HG02870 (cell line): Measurements from ENCODE around the gene WNK1.

Experiments
- ATAC-seq: cut with Tn5 transposase; IDR thresholded peaks from one replicate; pipeline ENCODE4 v1.9.1; 2021; ENCODE audit warnings: mild to moderate bottlenecking, moderate library complexity; ENCODE audit not compliant: unreplicated experiment

Gene WNK1

DNA sequence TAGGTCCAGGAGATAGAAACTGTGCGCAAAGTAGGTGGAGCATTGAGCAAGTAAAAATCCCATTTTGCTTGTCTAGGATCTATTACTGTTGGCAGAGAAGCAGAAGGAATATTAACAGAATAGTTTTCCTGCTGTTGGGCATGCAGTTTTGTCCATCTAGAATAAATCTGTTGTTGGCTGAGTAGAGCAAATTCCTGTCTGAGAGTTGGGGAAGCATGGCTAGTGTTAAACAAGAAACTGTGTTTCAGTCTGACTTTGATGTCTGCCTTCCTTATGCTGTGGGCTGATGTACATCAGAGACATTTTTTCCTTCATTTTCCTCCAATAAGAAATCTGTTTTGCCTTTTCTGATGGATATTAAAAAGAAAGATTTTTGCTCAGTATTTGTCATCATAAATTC is 99.0 kb downstream of the WNK1 start:
- no peak for ATAC-seq

GRCh38 chr12:851913-852312 is 99.5 kb downstream of the WNK1 start:
- no peak for ATAC-seq

DNA sequence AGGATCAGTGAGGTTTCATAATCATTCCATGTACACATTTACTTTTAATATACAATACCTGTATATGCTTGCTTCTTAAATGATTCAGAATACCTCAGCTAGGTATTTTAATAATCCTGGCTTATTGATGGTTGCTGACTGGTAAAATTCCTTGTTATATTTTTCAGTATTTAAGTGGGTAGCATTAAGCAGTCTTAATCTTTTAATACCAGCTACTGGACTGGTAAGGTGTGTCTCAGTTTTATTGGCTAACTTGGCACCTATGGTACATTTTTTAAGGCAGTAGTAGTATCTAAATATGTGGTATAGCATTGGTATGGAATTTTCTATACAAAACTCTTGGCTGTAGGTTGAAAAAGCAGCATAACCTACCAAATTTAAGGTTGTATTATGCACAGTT is 100.5 kb downstream of the WNK1 start:
- no peak for ATAC-seq

DNA sequence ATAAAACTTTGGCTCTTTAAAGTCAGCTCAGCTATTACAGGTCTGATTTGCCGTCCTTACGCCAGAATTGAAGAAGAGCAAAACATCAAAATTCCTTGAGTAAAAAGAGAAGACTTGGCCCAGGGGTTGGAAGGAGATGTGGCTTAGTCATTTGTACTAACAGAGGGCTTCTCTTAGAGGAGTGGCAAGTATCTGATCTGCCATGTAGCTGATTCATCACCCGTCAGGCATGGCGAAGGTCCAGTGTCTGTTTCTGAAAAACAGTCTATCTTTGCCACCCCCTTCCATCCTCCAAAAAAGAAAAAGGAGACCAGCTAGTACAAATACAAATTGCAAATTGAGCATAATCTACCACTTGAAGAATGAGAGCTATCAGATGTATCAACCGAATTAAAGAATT is 105.2 kb downstream of the WNK1 start:
- no peak for ATAC-seq

- no peak for ATAC-seq
Observed at GRCh38 chr12:862303-862911, 110.0 kb downstream of the WNK1 start.

DNA sequence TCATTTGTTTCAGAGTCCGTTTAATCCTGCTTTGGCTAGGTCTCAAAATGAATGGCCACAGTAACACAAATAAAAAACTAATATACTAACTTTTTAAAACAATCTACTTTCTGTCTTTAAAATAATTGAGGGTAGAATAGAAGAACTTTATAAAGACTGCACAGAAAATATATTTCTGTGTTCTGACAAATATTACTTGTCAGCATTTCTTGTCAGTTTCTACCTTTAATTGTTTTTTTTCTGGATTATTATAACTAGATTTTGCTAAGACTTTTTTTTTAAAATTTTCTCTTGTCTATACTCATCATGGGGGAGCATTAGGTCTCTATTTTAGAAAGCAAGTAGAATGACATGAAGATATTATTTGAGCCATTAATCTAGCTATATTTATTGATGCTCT is 110.9 kb downstream of the WNK1 start:
- no peak for ATAC-seq

DNA sequence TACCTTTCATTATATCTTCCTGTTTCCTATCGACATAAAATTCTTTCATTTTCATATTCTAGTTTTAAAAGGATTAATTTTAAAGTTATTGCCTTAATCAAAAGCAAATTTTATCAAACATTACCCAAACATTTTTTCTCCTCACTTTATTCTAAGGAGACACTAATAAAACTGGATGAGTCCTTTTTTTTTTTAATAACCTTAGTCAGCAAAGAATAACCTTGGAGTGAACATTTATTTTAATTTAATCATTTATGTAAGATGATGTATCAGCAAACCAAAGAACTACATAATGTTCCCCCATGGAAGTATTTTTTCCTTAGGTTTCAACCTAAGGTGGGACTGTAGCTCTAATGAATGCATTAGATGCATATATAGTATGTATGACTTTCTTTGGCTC is 113.2 kb downstream of the WNK1 start:
- ATAC-seq = no peak

DNA sequence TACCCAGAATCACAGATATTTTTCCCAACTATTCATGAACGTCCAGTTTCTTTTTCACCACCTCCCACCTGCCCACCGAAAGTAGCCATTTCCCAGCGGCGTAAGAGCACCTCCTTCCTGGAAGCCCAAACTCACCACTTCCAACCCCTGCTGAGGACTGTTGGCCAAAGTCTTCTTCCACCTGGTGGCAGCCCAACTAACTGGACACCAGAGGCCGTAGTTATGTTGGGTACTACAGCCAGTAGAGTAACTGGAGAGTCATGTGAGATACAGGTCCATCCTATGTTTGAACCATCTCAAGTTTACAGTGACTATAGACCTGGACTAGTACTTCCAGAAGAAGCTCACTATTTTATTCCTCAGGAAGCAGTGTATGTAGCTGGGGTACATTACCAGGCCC is 115.5 kb downstream of the WNK1 start:
- ATAC-seq = no peak

DNA sequence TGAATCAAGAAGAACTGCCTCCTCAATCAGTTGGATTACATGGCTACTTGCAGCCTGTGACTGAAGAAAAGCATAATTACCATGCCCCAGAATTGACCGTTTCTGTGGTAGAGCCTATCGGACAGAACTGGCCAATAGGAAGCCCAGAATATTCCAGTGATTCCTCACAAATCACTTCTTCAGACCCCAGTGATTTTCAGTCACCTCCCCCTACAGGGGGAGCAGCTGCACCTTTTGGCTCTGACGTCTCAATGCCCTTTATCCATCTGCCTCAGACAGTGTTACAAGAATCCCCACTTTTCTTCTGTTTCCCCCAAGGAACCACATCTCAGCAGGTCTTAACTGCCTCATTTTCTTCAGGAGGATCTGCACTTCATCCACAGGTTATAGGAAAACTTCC is 116.3 kb downstream of the WNK1 start:
- no peak for ATAC-seq

- no peak for ATAC-seq
Observed at GRCh38 chr12:870378-870777, 118.0 kb downstream of the WNK1 start.

DNA sequence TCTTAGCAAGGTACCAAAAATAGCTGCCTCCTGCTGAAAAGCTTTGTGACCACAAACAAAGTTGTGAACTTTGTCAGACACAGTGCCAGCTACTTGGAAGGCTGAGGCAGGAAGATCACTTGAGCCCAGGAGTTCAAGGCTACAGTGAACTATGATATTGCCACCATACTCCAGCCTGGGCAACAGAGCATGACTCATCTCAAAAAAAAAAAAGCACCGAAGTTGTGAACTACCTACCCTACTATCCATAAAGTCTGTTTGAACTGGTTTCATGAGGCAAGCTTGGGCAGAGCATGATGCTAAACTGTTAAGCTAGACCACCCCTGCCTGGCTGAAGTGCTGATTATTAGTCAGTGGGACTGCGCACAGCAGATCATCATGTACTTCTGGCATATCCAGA is 121.6 kb downstream of the WNK1 start:
- no peak for ATAC-seq

DNA sequence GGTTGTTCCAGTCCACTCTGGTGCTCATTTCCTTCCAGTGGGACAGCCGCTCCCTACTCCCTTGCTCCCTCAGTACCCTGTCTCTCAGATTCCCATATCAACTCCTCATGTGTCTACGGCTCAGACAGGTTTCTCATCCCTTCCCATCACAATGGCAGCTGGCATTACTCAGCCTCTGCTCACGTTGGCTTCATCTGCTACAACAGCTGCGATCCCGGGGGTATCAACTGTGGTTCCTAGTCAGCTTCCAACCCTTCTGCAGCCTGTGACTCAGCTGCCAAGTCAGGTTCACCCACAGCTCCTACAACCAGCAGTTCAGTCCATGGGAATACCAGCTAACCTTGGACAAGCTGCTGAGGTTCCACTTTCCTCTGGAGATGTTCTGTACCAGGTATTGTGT is 127.3 kb downstream of the WNK1 start:
- ATAC-seq = no peak

DNA sequence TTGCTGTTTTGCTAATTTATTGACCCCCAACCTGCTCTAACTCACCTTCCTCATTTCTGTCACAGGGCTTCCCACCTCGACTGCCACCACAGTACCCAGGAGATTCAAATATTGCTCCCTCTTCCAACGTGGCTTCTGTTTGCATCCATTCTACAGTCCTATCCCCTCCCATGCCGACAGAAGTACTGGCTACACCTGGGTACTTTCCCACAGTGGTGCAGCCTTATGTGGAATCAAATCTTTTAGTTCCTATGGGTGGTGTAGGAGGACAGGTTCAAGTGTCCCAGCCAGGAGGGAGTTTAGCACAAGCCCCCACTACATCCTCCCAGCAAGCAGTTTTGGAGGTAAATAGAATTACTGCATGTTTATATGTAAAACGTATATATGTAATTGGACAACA is 128.3 kb downstream of the WNK1 start:
- ATAC-seq = no peak

- no peak for ATAC-seq
Observed at GRCh38 chr12:884746-885414, 132.5 kb downstream of the WNK1 start.

- no peak for ATAC-seq
Observed at GRCh38 chr12:885701-886100, 133.3 kb downstream of the WNK1 start.

GRCh38 chr12:886206-886605 is 133.8 kb downstream of the WNK1 start:
- ATAC-seq = no peak

DNA sequence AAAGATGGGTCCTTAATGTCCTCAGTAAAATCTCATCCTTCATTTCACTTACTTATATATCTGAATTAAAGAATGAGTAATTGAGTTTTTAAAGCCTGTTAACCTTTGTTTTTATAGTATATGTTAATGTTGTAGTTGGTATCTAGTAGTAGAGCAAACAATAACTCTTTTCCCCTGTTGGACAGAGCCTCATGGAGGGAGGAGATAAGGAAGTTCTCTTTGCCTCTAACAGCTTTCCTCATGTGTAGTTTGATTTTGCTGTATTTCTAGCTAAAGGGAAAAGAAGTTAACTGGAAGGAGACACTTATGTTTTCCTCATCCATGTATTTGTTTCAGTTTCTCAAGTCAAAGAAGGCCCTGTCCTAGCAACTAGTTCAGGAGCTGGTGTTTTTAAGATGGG is 141.8 kb downstream of the WNK1 start:
- no peak for ATAC-seq

DNA sequence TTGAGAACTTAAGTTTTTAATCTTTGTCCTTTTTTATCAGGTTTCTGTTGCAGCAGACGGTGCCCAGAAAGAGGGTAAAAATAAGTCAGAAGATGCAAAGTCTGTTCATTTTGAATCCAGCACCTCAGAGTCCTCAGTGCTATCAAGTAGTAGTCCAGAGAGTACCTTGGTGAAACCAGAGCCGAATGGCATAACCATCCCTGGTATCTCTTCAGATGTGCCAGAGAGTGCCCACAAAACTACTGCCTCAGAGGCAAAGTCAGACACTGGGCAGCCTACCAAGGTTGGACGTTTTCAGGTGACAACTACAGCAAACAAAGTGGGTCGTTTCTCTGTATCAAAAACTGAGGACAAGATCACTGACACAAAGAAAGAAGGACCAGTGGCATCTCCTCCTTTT is 143.7 kb downstream of the WNK1 start:
- no peak for ATAC-seq

- ATAC-seq = no peak
Observed at GRCh38 chr12:897386-897785, 145.0 kb downstream of the WNK1 start.

DNA sequence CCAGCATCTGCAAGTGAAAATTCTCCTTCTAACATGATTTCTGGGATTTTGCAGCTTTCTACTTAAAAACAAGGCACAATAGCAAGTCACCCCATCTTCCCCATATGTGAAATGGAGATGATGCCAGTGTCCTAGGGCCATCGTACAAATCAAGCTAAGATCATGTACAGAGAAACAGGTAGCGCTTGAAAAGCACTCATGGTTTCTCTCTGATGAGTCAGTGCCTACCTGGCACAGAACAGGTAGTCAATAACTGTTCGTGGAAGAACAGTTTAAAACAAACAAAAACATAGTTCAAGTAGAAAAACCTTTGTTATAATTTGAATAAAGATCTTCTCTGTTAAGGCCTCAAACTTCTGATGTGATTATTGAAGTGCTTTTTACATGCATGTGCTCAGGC is 150.2 kb downstream of the WNK1 start:
- ATAC-seq = no peak

DNA sequence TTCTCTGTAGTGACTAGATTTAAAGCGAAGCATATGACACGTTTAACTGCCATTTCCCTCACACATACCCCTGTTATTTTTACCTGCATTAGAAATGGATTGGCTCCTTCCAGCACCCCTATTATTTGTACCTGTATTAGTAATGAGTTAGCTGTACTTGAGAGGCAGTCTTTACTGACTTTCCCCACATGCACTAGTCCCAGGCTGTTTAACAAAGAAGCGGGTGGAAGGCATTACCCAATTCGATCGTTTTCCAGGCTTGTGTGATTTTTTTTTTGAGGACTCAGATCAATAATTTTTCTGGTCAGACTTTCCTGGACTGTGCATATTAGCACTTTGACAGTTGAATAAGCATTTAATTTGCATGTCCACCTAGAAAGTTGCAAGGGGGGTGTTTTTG is 150.7 kb downstream of the WNK1 start:
- no peak for ATAC-seq

GRCh38 chr12:904010-904414 is 151.6 kb downstream of the WNK1 start:
- no peak for ATAC-seq
